MM.1S (cell line): ENCODE data around the gene LRFN2.

ENCODE experiments used
- CTCF ChIP-seq: fragments of 300-600 bp; sonication (generic); IDR thresholded peaks from 2 replicates; pipeline ENCODE4 v1.5.1; 2016; ENCODE audit warnings: antibody characterized with exemption, low read length, mixed read lengths
- EZH2 ChIP-seq: fragments of 300-600 bp; sonication (generic); optimal IDR thresholded peaks from 2 replicates; pipeline ENCODE3; 2017; ENCODE audit warnings: low read depth, mild to moderate bottlenecking, antibody characterized with exemption, low read length, mixed read lengths

GRCh38 chr6:40377173-40377806, 209.9 kb downstream of the LRFN2 start:
- no peak for TF ChIP-seq CTCF
- TF ChIP-seq EZH2 = no peak
